Trophoblast cell (in vitro differentiated cells and primary cell): ENCODE measurements around the gene CNOT8.
A peak's percentile ranks its signal among the peaks of the same experiment; 100 is the strongest.

Source experiments
- DNase-seq, 2 donors: peaks; one replicate each; pipeline ENCODE4 v3.0.0-alpha.2; 2016
- H2AFZ ChIP-seq: 2 replicates; pipeline ENCODE4 v1.6.1; 2013; ENCODE audit warnings: low read length, moderate library complexity, mild to moderate bottlenecking; ENCODE audit not compliant: insufficient read depth, poor library complexity
- H2AK5ac ChIP-seq: 2 replicates; pipeline ENCODE4 v1.6.1; 2013; ENCODE audit warnings: mild to moderate bottlenecking, low read length
- H2BK120ac ChIP-seq: 2 replicates; pipeline ENCODE4 v1.6.1; 2013; ENCODE audit warnings: low read length, mild to moderate bottlenecking, moderate library complexity; ENCODE audit not compliant: insufficient read depth, poor library complexity
- H2BK12ac ChIP-seq: 2 replicates; pipeline ENCODE4 v1.6.1; 2013; ENCODE audit warnings: mild to moderate bottlenecking, low read length, moderate library complexity
- H2BK5ac ChIP-seq: 2 replicates; pipeline ENCODE4 v1.6.1; 2013; ENCODE audit warnings: low read length, low read depth, moderate library complexity, mild to moderate bottlenecking; ENCODE audit not compliant: poor library complexity
- H3K14ac ChIP-seq: 2 replicates; pipeline ENCODE4 v1.6.1; 2013; ENCODE audit warnings: mild to moderate bottlenecking, low read length
- H3K18ac ChIP-seq: 2 replicates; pipeline ENCODE4 v1.6.1; 2013; ENCODE audit warnings: mild to moderate bottlenecking, low read length
- H3K23ac ChIP-seq: 2 replicates; pipeline ENCODE4 v1.6.1; 2013; ENCODE audit warnings: low read length
- H3K27ac ChIP-seq: 2 replicates; pipeline ENCODE4 v1.5.1; 2013; ENCODE audit warnings: low read depth, mild to moderate bottlenecking, inconsistent platforms, low read length, moderate library complexity
- H3K27me3 ChIP-seq: 2 replicates; pipeline ENCODE4 v1.6.1; 2013; ENCODE audit warnings: inconsistent platforms, mild to moderate bottlenecking, low read length, moderate library complexity; ENCODE audit not compliant: insufficient read depth
- H3K36me3 ChIP-seq, 2 experiments: 1 replicate in 1 of 2; 2 replicates in 1 of 2; pipeline ENCODE4 v1.6.1; 2013; ENCODE audit warnings: low read length in 2 of 2, mild to moderate bottlenecking in 2 of 2, moderate library complexity in 1 of 2; ENCODE audit not compliant: insufficient read depth in 2 of 2, control insufficient read depth in 1 of 2
- H3K4ac ChIP-seq: 2 replicates; pipeline ENCODE4 v1.6.1; 2013; ENCODE audit warnings: low read depth, mild to moderate bottlenecking, low read length, moderate library complexity
- H3K4me1 ChIP-seq, 2 experiments: 1 replicate in 1 of 2; 2 replicates in 1 of 2; pipeline ENCODE4 v1.6.1; 2013; ENCODE audit warnings: low read length in 2 of 2, mild to moderate bottlenecking in 2 of 2, moderate library complexity in 1 of 2; ENCODE audit not compliant: insufficient read depth in 2 of 2, control insufficient read depth in 1 of 2
- H3K4me2 ChIP-seq: 2 replicates; pipeline ENCODE4 v1.6.1; 2013; ENCODE audit warnings: inconsistent platforms, mild to moderate bottlenecking, low read length, moderate library complexity
- H3K4me3 ChIP-seq: 2 replicates; pipeline ENCODE4 v1.5.1; 2013; ENCODE audit warnings: mild to moderate bottlenecking, low read depth, low read length, inconsistent platforms
- H3K79me1 ChIP-seq: one replicate; pipeline ENCODE4 v1.6.1; 2013; ENCODE audit warnings: low read length
- H3K79me2 ChIP-seq: 2 replicates; pipeline ENCODE4 v1.6.1; 2013; ENCODE audit warnings: low read length, mild to moderate bottlenecking; ENCODE audit not compliant: control insufficient read depth, insufficient read depth, poor library complexity
- H3K9ac ChIP-seq: 2 replicates; pipeline ENCODE4 v1.6.1; 2013; ENCODE audit warnings: mild to moderate bottlenecking, low read length
- H3K9me3 ChIP-seq: 2 replicates; pipeline ENCODE4 v1.6.1; 2013; ENCODE audit warnings: low read depth, mild to moderate bottlenecking, control low read depth, inconsistent platforms, low read length; ENCODE audit not compliant: insufficient read depth
- H4K12ac ChIP-seq: 2 replicates; pipeline ENCODE4 v1.6.1; 2013; ENCODE audit warnings: low read depth, mild to moderate bottlenecking, low read length, moderate library complexity
- H4K8ac ChIP-seq: 2 replicates; pipeline ENCODE4 v1.6.1; 2013; ENCODE audit warnings: low read depth, mild to moderate bottlenecking, low read length, moderate library complexity
- H4K91ac ChIP-seq: one replicate; pipeline ENCODE4 v1.6.1; 2013; ENCODE audit warnings: low read depth, mild to moderate bottlenecking, low read length, moderate library complexity
- WGBS: extraction: QIAGEN DNeasy Blood & Tissue Kit; methylation state at CpG from one replicate; pipeline ENCODE4 v1.1.7; 2013; ENCODE audit warnings: missing lambda C conversion rate; ENCODE audit not compliant: insufficient read length, insufficient coverage; ENCODE audit errors: extremely low coverage; 5-methylcytosine and 5-hydroxymethylcytosine counted together

CNOT8 gene

GRCh38 chr5:154885439-154885838 is 27.0 kb downstream of the CNOT8 start:
- no peaks in the 10 kb centered on the region for H3K79me2 ChIP-seq
- no peak overlapping the region for H4K8ac ChIP-seq
- no peak overlapping the region for H2BK120ac ChIP-seq
- H3K9ac ChIP-seq = no peak overlapping the region
- no peaks in the 10 kb centered on the region for H3K79me1 ChIP-seq
- H2BK12ac ChIP-seq = no peak overlapping the region
- H4K91ac ChIP-seq = no peak overlapping the region
- H4K12ac ChIP-seq = no peak overlapping the region
- WGBS = no CpG with 5 or more reads among the region's 2 CpGs
- H2AFZ ChIP-seq = no peak overlapping the region
- no peaks in the 10 kb centered on the region for H3K27me3 ChIP-seq
- DNase-seq = no peak
- H3K36me3 ChIP-seq = peaks cover 9 to 17% of the 10 kb centered on the region in 2 experiments
- H2AK5ac ChIP-seq = no peak overlapping the region
- H3K18ac ChIP-seq = no peak overlapping the region
- no peaks in the 10 kb centered on the region for H3K4me1 ChIP-seq
- no peak overlapping the region for H2BK5ac ChIP-seq
- no peak overlapping the region for H3K4ac ChIP-seq
- no peak overlapping the region for H3K23ac ChIP-seq
- H3K4me2 ChIP-seq = no peak overlapping the region
- H3K9me3 ChIP-seq = peaks cover 2% of the 10 kb centered on the region
- H3K14ac ChIP-seq = no peak overlapping the region
- H3K27ac ChIP-seq = no peak overlapping the region
- no peak overlapping the region for H3K4me3 ChIP-seq

DNA sequence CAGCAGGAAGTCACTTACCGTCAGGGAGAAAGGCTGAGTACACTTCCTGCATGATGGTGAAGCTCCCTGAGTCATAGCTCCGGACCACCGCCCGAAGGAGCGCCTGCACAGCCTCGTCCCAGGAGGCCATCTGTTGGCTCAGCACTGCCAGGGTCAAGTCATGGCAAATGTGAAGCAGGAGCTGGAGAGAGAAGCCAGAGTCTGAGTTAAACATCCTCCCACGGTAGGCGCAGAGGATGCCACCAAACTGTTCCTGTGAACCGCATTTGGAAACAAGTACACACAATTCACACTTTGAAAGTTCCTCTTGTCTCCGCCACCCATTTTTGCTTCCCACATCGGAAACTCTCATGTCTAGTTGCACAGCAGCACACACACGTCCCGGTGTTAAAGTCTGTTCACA is 33.9 kb downstream of the CNOT8 start:
- H3K4me2 ChIP-seq = no peak overlapping the region
- H2AK5ac ChIP-seq = no peak overlapping the region
- no peak overlapping the region for H3K23ac ChIP-seq
- no peak overlapping the region for H3K27ac ChIP-seq
- H3K4me1 ChIP-seq = no peaks in the 10 kb centered on the region
- no peak overlapping the region for H2AFZ ChIP-seq
- H3K9ac ChIP-seq = no peak overlapping the region
- no peak overlapping the region for H3K4ac ChIP-seq
- no peak overlapping the region for H2BK5ac ChIP-seq
- H3K18ac ChIP-seq = no peak overlapping the region
- H3K14ac ChIP-seq = no peak overlapping the region
- H3K4me3 ChIP-seq = no peak overlapping the region
- H4K8ac ChIP-seq = no peak overlapping the region
- no peak for DNase-seq
- H3K27me3 ChIP-seq = no peaks in the 10 kb centered on the region
- WGBS = no CpG with 5 or more reads among the region's 13 CpGs
- H3K36me3 ChIP-seq = peaks cover 27 to 40% of the 10 kb centered on the region in 2 experiments
- no peaks in the 10 kb centered on the region for H3K79me2 ChIP-seq
- no peaks in the 10 kb centered on the region for H3K9me3 ChIP-seq
- no peak overlapping the region for H4K12ac ChIP-seq
- no peak overlapping the region for H4K91ac ChIP-seq
- H2BK120ac ChIP-seq = no peak overlapping the region
- no peaks in the 10 kb centered on the region for H3K79me1 ChIP-seq
- no peak overlapping the region for H2BK12ac ChIP-seq

DNA sequence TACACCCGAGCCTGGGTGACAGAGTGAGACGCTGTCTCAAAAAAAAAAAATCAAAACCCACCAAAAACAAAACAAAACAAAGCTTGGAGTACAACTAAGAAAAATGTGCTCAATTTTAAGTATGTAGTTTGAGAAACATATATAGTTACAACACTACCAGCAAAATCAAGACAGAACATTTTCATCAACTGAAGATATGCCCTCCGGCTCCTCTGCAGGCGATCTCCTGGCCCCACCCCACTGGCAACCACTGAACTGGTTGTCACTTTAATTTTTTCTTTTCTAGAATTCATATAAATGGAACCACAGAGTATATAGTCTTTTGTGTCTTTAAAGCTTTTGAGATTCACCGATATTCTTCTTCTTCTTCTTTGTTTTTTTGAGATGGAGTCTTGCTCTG is 35.0 kb downstream of the CNOT8 start:
- no CpG with 5 or more reads among the region's 5 CpGs for WGBS
- no peaks in the 10 kb centered on the region for H3K4me1 ChIP-seq
- peaks cover 31 to 39% of the 10 kb centered on the region in 2 experiments for H3K36me3 ChIP-seq
- H4K8ac ChIP-seq = no peak overlapping the region
- peak; percentile 70 to 84 for DNase-seq
- no peaks in the 10 kb centered on the region for H3K9me3 ChIP-seq
- H2AK5ac ChIP-seq = no peak overlapping the region
- no peak overlapping the region for H3K23ac ChIP-seq
- no peak overlapping the region for H2BK12ac ChIP-seq
- no peak overlapping the region for H3K14ac ChIP-seq
- no peak overlapping the region for H3K4ac ChIP-seq
- no peaks in the 10 kb centered on the region for H3K79me2 ChIP-seq
- H3K27ac ChIP-seq = no peak overlapping the region
- no peak overlapping the region for H2BK5ac ChIP-seq
- no peak overlapping the region for H3K18ac ChIP-seq
- no peaks in the 10 kb centered on the region for H3K27me3 ChIP-seq
- H4K91ac ChIP-seq = no peak overlapping the region
- no peak overlapping the region for H4K12ac ChIP-seq
- no peak overlapping the region for H3K4me2 ChIP-seq
- H3K9ac ChIP-seq = no peak overlapping the region
- H2AFZ ChIP-seq = no peak overlapping the region
- H3K79me1 ChIP-seq = no peaks in the 10 kb centered on the region
- no peak overlapping the region for H2BK120ac ChIP-seq
- no peak overlapping the region for H3K4me3 ChIP-seq

GRCh38 chr5:154895606-154896561 is 37.5 kb downstream of the CNOT8 start:
- H3K4me2 ChIP-seq = no peak overlapping the region
- H3K9me3 ChIP-seq = no peaks in the 10 kb centered on the region
- H3K79me1 ChIP-seq = no peaks in the 10 kb centered on the region
- no peak overlapping the region for H2AFZ ChIP-seq
- no peak overlapping the region for H2BK120ac ChIP-seq
- no CpG with 5 or more reads among the region's 14 CpGs for WGBS
- DNase-seq = no peak
- no peak overlapping the region for H3K4me3 ChIP-seq
- no peaks in the 10 kb centered on the region for H3K27me3 ChIP-seq
- no peak overlapping the region for H4K91ac ChIP-seq
- no peaks in the 10 kb centered on the region for H3K79me2 ChIP-seq
- no peak overlapping the region for H2AK5ac ChIP-seq
- no peak overlapping the region for H3K14ac ChIP-seq
- H3K4ac ChIP-seq = no peak overlapping the region
- H2BK12ac ChIP-seq = no peak overlapping the region
- peaks cover 28 to 40% of the 10 kb centered on the region in 2 experiments for H3K36me3 ChIP-seq
- no peak overlapping the region for H3K27ac ChIP-seq
- no peaks in the 10 kb centered on the region for H3K4me1 ChIP-seq
- H4K12ac ChIP-seq = no peak overlapping the region
- H3K9ac ChIP-seq = no peak overlapping the region
- H2BK5ac ChIP-seq = no peak overlapping the region
- no peak overlapping the region for H3K23ac ChIP-seq
- H4K8ac ChIP-seq = no peak overlapping the region
- H3K18ac ChIP-seq = no peak overlapping the region
